Measurements from ENCODE around the gene PLA2R1.

- no peak for TF ChIP-seq POLR2A (IDR thresholded peaks at IDR 0.05; ENCODE audit: low read depth, low read length)
- TF ChIP-seq POLR2AphosphoS5 (IDR thresholded peaks at IDR 0.05; ENCODE audit: low read depth, low read length) = no peak
Observed at GRCh38 chr2:160005908-160006307, 56.5 kb downstream of the PLA2R1 start.

Measured in GM12892 (cell line).